ENCODE results near the gene MKRN3. TPM values are rescaled to one million over a fixed set of nuclear protein-coding genes. Genes with fewer than 3 reads are reported as not detected.

Gene MKRN3
- total and polyA plus RNA-seq, 2 of the 4 experiments (the other 2 are of a cell fraction), result under 0.01 to 0.17 TPM

- H4K91ac ChIP-seq (ENCODE audit: insufficient read depth, low read depth, low read length), result no peak overlapping the region
- DNase-seq (no peak), ATAC-seq (ENCODE audit: low read depth) (no peak)
- no peak overlapping the region for H2BK15ac ChIP-seq (ENCODE audit: low read depth, low read length)
- H3K36me3 ChIP-seq (ENCODE audit: control insufficient read depth, insufficient read depth, low read length), result no peaks in the 10 kb centered on the region
- H3K9me1 ChIP-seq (ENCODE audit: insufficient read depth, low read length), result no peaks in the 10 kb centered on the region
- ChIA-PET POLR2A (ENCODE audit: unreplicated experiment) (no interaction called here), CTCF (no interaction called here)
- in situ Hi-C loops (cut with MboI; ENCODE audit: low sequenced_read_pairs), result no loop called here
- H3K18ac ChIP-seq (ENCODE audit: low read depth, low read length), result no peak overlapping the region
- H3K4me3 ChIP-seq (ENCODE audit: insufficient read depth, low read depth, low read length), result no peak overlapping the region
- no TSS peak for BruUV-seq (replicated peaks)
- H4K5ac ChIP-seq (ENCODE audit: low read depth, low read length), result no peak overlapping the region
- intact Hi-C loops (cut with micrococcal nuclease), result no loop called here
- H3K56ac ChIP-seq (ENCODE audit: extremely low read depth, insufficient read depth, low read length), result no peak overlapping the region
- H3K27me3 ChIP-seq (ENCODE audit: control insufficient read depth, insufficient read depth, low read length), result no peaks in the 10 kb centered on the region
- no peak overlapping the region for H2AK5ac ChIP-seq (ENCODE audit: low read depth, low read length)
- dilution Hi-C loops (cut with HindIII; ENCODE audit: low sequenced_read_pairs, unreplicated experiment), result no loop called here
- peaks cover 15% of the 10 kb centered on the region; the same call in 1 of the 2 replicates for H3K9me3 ChIP-seq (ENCODE audit: control insufficient read depth, insufficient read depth, low read length)
- H3K4me2 ChIP-seq (ENCODE audit: low read depth, low read length), result no peak overlapping the region
- no peak overlapping the region for H3K27ac ChIP-seq (ENCODE audit: insufficient read depth, low read length)
- no peak overlapping the region for H3K4ac ChIP-seq (ENCODE audit: low read depth, low read length)
- no peaks in the 10 kb centered on the region for H3K4me1 ChIP-seq (ENCODE audit: control insufficient read depth, insufficient read depth, low read length)
- H3K9ac ChIP-seq (ENCODE audit: low read depth, low read length), result no peak overlapping the region
- no peak overlapping the region for H4K8ac ChIP-seq (ENCODE audit: low read depth in 2 of 2, low read length in 2 of 2)
- no peak overlapping the region for H2BK20ac ChIP-seq (ENCODE audit: low read depth, low read length)
- no peak overlapping the region for H3K14ac ChIP-seq (replicated peaks; ENCODE audit: low read depth, low read length)
- H3K23ac ChIP-seq (ENCODE audit: low read depth, low read length), result no peak overlapping the region
- H2AK9ac ChIP-seq (replicated peaks; ENCODE audit: low read depth, low read length, poor library complexity), result no peak overlapping the region
- H2BK120ac ChIP-seq (ENCODE audit: low read depth, low read length), result no peak overlapping the region
- no peak overlapping the region for H2BK5ac ChIP-seq (ENCODE audit: low read depth, low read length, poor library complexity, severe bottlenecking)
- no peak overlapping the region for H2AFZ ChIP-seq (replicated peaks; ENCODE audit: low read length, poor library complexity)
- H3K79me1 ChIP-seq (ENCODE audit: low read depth in 1 of 2, low read length in 2 of 2), result no peaks in the 10 kb centered on the region
- WGBS, 2 experiments (ENCODE audit: extremely low coverage in 2 of 2, insufficient read length in 1 of 2), result 33% methylated on average over 1 of the region's 22 CpGs; no CpG with 5 or more reads in 1 of the 2 experiments
- TF ChIP-seq USF2 (IDR thresholded peaks at IDR 0.05; ENCODE audit: low read depth, low read length) (no peak), MAZ (IDR thresholded peaks at IDR 0.05; ENCODE audit: borderline replicate concordance, low read depth, low read length) (no peak), NFE2L2 (IDR thresholded peaks at IDR 0.05; ENCODE audit: low read depth, low read length) (no peak), RAD21 (IDR thresholded peaks at IDR 0.05; ENCODE audit: low read length) (no peak), MXI1 (IDR thresholded peaks at IDR 0.05; ENCODE audit: borderline replicate concordance, low read depth, low read length) (no peak), POLR2A (IDR thresholded peaks at IDR 0.05; ENCODE audit: low read depth, low read length) (no peak), BHLHE40 (IDR thresholded peaks at IDR 0.05; ENCODE audit: low read depth, low read length) (no peak), RFX5 (IDR thresholded peaks at IDR 0.05; ENCODE audit: low read depth, low read length) (no peak), RCOR1 (IDR thresholded peaks at IDR 0.05; ENCODE audit: insufficient replicate concordance, low read length) (no peak), CEBPB (IDR thresholded peaks at IDR 0.05; ENCODE audit: low read depth, low read length) (no peak), CHD1 (IDR thresholded peaks at IDR 0.05; ENCODE audit: low read depth, low read length) (no peak), ELK1 (IDR thresholded peaks at IDR 0.05; ENCODE audit: borderline replicate concordance, low read depth, low read length) (no peak), MAFK (IDR thresholded peaks at IDR 0.05; ENCODE audit: low read depth, low read length) (no peak), SMC3 (IDR thresholded peaks at IDR 0.05; ENCODE audit: low read depth, low read length) (no peak), CTCF (conservative IDR thresholded peaks at IDR 0.05; ENCODE audit: low read depth, low read length) (no peak), FOS (IDR thresholded peaks at IDR 0.05; ENCODE audit: low read depth, low read length) (no peak)
- no peaks in the 10 kb centered on the region for H4K20me1 ChIP-seq (ENCODE audit: insufficient read depth, low read length)
Observed at GRCh38 chr15:23566071-23566554, 639 bp downstream of the MKRN3 start.
